GM19397 (cell line): ENCODE results near the gene TEDC2.

Source experiments
- ATAC-seq: cut with Tn5 transposase; IDR thresholded peaks from one replicate; pipeline ENCODE4 v1.9.1; 2021; ENCODE audit warnings: mild to moderate bottlenecking, moderate library complexity; ENCODE audit not compliant: unreplicated experiment

TEDC2 gene

DNA sequence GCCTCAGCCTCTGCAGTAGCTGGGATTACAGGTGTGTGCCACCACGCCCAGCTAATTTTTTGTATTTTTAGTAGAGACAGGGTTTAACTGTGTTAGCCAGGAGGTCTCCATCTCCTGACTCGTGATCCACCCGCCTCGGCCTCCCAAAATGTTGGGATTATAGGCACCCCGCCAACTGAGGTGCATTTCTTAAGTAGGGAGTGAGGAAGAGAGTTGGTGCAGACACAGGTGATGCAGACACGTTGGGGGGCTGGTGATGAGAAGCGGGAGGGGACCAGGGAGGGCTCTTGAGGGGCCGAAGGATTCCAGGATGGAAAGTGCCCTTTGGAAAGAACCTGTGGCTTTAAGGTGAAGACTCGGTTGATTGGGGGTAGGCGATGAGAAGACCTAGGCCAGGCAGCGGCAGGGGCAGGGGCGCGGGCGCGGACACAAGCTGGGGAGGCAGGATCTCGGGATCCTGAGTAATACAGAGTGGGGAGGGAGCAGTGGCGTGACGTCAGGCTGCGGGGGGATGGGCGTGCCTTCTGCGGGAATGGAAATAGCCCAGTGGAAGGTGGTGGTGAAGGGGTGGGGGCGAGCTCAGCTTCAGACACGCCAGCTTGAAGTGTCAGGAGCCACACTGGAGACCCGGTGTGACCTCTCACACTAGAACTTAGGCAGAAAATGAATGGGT, 51.4 kb downstream of the TEDC2 start:
- ATAC-seq = no peak

DNA sequence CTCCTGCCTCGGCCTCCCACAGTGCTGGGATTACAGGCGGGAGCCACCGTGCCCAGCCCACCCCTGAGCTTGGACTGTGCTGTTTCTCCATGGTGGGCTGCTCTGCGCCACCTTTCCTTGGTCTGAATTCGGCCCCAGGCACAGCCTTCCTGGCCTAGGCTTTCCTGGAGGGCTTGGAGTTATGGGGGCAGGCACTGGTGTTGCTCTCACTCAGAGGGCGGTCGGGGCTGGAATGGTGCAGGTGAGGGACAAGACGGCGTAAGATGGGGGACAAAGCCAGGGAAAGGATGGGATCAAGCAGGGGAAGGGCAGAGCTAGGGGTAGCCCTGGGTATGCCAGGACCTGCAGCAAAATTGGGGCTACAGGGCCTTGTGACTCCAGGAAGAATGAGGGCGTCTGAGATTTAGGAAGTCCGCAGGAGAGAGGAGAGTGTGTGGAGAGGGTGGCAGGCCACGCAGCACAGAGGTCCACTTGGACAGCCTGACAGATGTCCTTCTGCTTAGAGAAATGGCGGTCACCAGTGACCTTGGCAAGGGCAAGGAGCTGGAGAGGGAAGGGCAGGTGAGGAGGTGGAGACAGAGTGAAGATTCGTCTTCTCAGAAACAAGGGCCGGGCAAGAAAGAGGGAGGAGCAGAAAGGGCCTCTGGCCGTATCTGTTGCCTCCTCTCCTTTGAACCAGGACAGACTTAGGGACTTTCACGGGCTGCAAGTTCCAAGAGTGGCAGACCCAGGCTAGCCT, 52.3 kb downstream of the TEDC2 start:
- ATAC-seq = no peak

DNA sequence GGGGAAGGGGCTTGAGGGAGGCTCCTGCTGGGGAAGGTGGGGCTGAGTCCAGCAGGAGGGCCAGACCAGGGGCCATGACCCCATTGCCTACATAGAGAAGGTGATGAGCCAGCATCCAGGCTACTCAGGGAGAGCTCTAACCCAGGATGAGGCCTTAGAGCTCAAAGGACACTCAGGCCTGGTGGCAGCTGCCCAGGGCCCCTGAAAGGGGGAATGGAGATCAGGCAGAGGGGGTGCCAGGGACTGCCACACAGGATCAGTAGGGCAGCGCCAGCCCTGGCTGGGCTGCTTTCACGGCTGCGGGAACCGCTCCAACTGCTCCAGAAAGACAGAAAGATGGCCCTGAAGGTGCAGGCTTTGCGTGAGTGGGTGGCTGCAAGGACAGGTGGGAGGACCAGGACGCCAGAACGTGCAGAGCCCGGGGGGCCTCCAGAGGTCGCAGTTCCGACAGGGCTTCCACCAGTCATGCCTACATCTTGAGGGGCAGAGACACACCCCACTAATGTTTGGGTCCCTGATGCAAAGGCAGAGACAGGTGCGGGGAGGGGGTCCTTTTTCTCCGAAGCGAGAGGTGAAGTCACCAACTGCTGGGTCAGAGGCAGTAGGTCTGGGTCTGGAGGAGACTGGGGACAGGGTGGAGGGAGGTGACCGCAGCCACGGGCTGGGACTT, 53.0 kb downstream of the TEDC2 start:
- ATAC-seq = no peak

DNA sequence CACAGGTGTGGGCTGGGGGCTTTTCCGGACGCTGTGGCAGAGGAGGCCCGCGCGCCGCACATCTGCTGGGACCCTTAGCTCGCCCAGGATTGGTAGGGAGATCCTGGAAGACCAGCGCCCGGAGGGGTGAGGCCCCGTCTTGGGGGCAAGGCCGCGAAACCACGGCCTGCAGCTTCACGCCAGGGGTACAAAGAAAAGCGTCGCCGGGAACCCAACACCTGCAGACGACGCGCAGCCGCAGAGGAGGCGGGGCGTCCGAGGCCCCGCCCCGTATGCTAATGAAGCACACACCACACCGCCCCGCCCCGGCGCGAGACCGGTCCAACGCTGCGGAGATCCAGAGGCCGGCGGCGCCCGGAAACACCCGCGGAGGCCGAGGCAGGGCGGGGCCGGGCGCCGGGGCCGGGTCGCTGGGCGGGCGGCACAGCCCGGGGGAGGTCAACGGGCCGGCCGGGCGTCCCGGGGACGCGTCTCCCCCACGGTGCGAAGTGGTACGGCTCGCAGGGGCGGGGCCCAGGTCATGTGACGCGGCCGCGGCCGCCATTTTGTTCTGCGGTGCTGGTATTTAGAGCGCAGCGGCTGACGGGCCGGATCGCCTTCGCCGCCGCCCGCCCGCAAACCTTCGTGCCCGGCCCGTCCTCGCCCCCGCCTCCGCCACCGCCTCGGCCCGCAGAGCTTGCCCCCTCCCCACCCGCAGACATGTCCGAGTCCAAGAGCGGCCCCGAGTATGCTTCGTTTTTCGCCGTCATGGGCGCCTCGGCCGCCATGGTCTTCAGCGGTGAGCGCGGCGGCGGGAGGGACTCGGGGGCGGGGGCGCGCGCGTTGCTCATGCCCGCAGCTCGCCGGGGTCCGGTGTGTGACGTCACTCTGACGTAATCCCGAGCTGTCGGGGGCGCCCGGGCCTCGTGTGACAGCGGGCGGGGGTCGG, 53.8 kb downstream of the TEDC2 start, which contains the start of gene ATP6V0C:
Gene ATP6V0C, plus strand, starts transcription at position 548 of the 928 bp plus-strand sequence. Its CDS starts 152 bp downstream, at position 700.
- ATAC-seq = peak; percentile 71
